SK-N-SH (cell line): ENCODE data around the gene CTDP1. TPM values are rescaled to one million over a fixed set of nuclear protein-coding genes. Genes with fewer than 3 reads are reported as not detected.

Experiments used
- CTCF ChIA-PET: fragments of 300-600, 350-600 bp; formaldehyde crosslinking; extraction: SDS; loops from one replicate; lab custom pipeline; 2021; lab: Yijun Ruan, JAX
- POLR2A ChIA-PET: fragments of 350-600 bp; sonication (Branson Sonifier 250); formaldehyde crosslinking; extraction: SDS; loops from one replicate; lab custom pipeline; 2020; ENCODE audit warnings: antibody characterized with exemption, inconsistent platforms; lab: Yijun Ruan, JAX
- DNase-seq: peaks from one replicate; pipeline ENCODE4 v3.0.0; 2012
- H2AFZ ChIP-seq: fragments of 200-600 bp; sonication (generic); 2 replicates; pipeline ENCODE4 v1.8.1; 2016; ENCODE audit warnings: antibody characterized with exemption, mild to moderate bottlenecking, low read depth
- H3F3A ChIP-seq: fragments of 200-600 bp; sonication (generic); replicated peaks from 2 replicates; pipeline ENCODE3; 2016; ENCODE audit warnings: antibody characterized with exemption, mild to moderate bottlenecking; ENCODE audit not compliant: insufficient read depth
- H3K27ac ChIP-seq, 2 experiments: fragments of 200-500 bp in 1 of 2; fragments of 200-600 bp in 1 of 2; sonication (Bioruptor generic) in 1 of 2; sonication (generic), shearing (Covaris generic) in 1 of 2; 2 replicates each; pipeline versions ENCODE4 v1.5.1 to v1.6.1; 2014 to 2016; ENCODE audit warnings: low read depth in 2 of 2, inconsistent platforms in 1 of 2, low read length in 1 of 2, mild to moderate bottlenecking in 1 of 2, mixed read lengths in 1 of 2
- H3K27me3 ChIP-seq: fragments of 200-600 bp; sonication (generic), shearing (Covaris generic); 2 replicates; pipeline ENCODE4 v1.6.1; 2016; ENCODE audit warnings: mixed run types; ENCODE audit not compliant: insufficient read depth
- H3K36me3 ChIP-seq, 2 experiments: fragments of 200-500 bp in 1 of 2; fragments of 200-600 bp in 1 of 2; sonication (Bioruptor generic) in 1 of 2; sonication (generic) in 1 of 2; replicated peaks in 1 of 2; 2 replicates each; pipeline versions ENCODE3 to v1.5.1; 2014 to 2016; ENCODE audit warnings: low read length in 1 of 2, mild to moderate bottlenecking in 1 of 2; ENCODE audit not compliant: insufficient read depth in 2 of 2, control insufficient read depth in 1 of 2
- H3K4me1 ChIP-seq, 2 experiments: fragments of 200-500 bp in 1 of 2; fragments of 200-600 bp in 1 of 2; sonication (Bioruptor generic) in 1 of 2; sonication (generic), shearing (Covaris generic) in 1 of 2; 2 replicates each; pipeline versions ENCODE4 v1.5.1 to v1.6.1; 2014 to 2016; ENCODE audit warnings: low read depth in 1 of 2, low read length in 1 of 2, mixed run types in 1 of 2; ENCODE audit not compliant: insufficient read depth in 2 of 2, control insufficient read depth in 1 of 2
- H3K4me2 ChIP-seq: fragments of 200-600 bp; sonication (generic), shearing (Covaris generic); 2 replicates; pipeline ENCODE4 v1.6.1; 2017; ENCODE audit warnings: mixed run types
- H3K4me3 ChIP-seq, 2 experiments: fragments of 200-500 bp in 1 of 2; fragments of 200-600 bp in 1 of 2; sonication (Bioruptor generic) in 1 of 2; sonication (generic), shearing (Covaris generic) in 1 of 2; 2 replicates each; pipeline versions ENCODE4 v1.5.1 to v1.8.1; 2014 to 2016; ENCODE audit warnings: low read depth in 2 of 2, inconsistent platforms in 1 of 2, low read length in 1 of 2, mild to moderate bottlenecking in 1 of 2, mixed read lengths in 1 of 2, moderate library complexity in 1 of 2
- H3K79me2 ChIP-seq: fragments of 200-600 bp; sonication (generic); 2 replicates; pipeline ENCODE4 v1.8.1; 2017; ENCODE audit warnings: mild to moderate bottlenecking; ENCODE audit not compliant: insufficient read depth
- H3K9ac ChIP-seq: fragments of 200-600 bp; sonication (generic); 2 replicates; pipeline ENCODE4 v1.6.1; 2017; ENCODE audit warnings: mixed run types
- H3K9me2 ChIP-seq: fragments of 200-600 bp; sonication (generic); 2 replicates; pipeline ENCODE4 v1.6.1; 2017; ENCODE audit warnings: mixed run types
- H3K9me3 ChIP-seq: fragments of 200-600 bp; sonication (generic); 2 replicates; pipeline ENCODE4 v1.6.1; 2017; ENCODE audit warnings: mixed run types, mild to moderate bottlenecking, moderate library complexity
- H4K20me1 ChIP-seq: fragments of 200-600 bp; sonication (generic); 2 replicates; pipeline ENCODE4 v1.6.1; 2017; ENCODE audit warnings: mild to moderate bottlenecking, mixed run types; ENCODE audit not compliant: insufficient read depth
- CHD2 ChIP-seq: fragments of 150-350 bp; IDR thresholded peaks from 2 replicates; pipeline ENCODE4 v1.6.1; 2018; ENCODE audit warnings: low read length; ENCODE audit not compliant: partially characterized antibody
- ELF1 ChIP-seq: IDR thresholded peaks from 2 replicates; pipeline ENCODE4 v1.4.0; 2012
- EP300 ChIP-seq, 2 experiments: IDR thresholded peaks; 2 replicates each; pipeline versions ENCODE4 v1.4.0 to v1.6.1; 2012; ENCODE audit warnings: borderline replicate concordance in 1 of 2, low read depth in 1 of 2, low read length in 1 of 2
- FOXJ3 ChIP-seq: sonication (generic); formaldehyde crosslinking; IDR thresholded peaks from 2 replicates; pipeline ENCODE4 v1.5.1; 2020; ENCODE audit warnings: mild to moderate bottlenecking, missing genetic modification reagents
- MEF2A ChIP-seq: IDR thresholded peaks from 2 replicates; pipeline ENCODE4 v1.4.0; 2012; ENCODE audit warnings: low read depth, borderline replicate concordance
- NFIC ChIP-seq: IDR thresholded peaks from 2 replicates; pipeline ENCODE4 v1.4.0; 2012; ENCODE audit warnings: borderline replicate concordance
- POLR2AphosphoS5 ChIP-seq: IDR thresholded peaks from 2 replicates; pipeline ENCODE4 v1.6.1; 2012; ENCODE audit warnings: low read depth, low read length
- RCOR1 ChIP-seq: fragments of 150-350 bp; IDR thresholded peaks from 2 replicates; pipeline ENCODE4 v1.6.1; 2017; ENCODE audit warnings: antibody characterized with exemption, low read length
- SMC3 ChIP-seq: IDR thresholded peaks from 2 replicates; pipeline ENCODE4 v1.6.1; 2012; ENCODE audit warnings: low read depth, low read length, improper control_type of control experiment
- TAF1 ChIP-seq: IDR thresholded peaks from 2 replicates; pipeline ENCODE4 v1.6.1; 2012; ENCODE audit warnings: low read depth, mild to moderate bottlenecking, low read length, moderate library complexity, borderline replicate concordance
- TCF12 ChIP-seq: IDR thresholded peaks from 2 replicates; pipeline ENCODE4 v1.4.0; 2012
- YY1 ChIP-seq: IDR thresholded peaks from 2 replicates; pipeline ENCODE4 v1.4.0; 2012; ENCODE audit warnings: low read depth, mild to moderate bottlenecking
- WGBS: methylation state at CpG from one replicate; pipeline ENCODE4 v1.1.6; 2017; ENCODE audit warnings: low lambda C conversion rate; 5-methylcytosine and 5-hydroxymethylcytosine counted together
- polyA plus RNA-seq, 3 experiments: library from polyadenylated mRNA; depleted of rRNA; stranded (reverse); fragments of >200 nt; gene quantifications; 2 replicates each; pipeline ENCODE4 v1.2.3, GENCODE V29; 2012
- TF ChIP-seq, protein P1 (sequence below): IDR thresholded peaks from 2 replicates; pipeline ENCODE4 v1.6.1; 2012; ENCODE audit warnings: mild to moderate bottlenecking, low read depth, low read length, moderate library complexity
- TF ChIP-seq, protein P2 (sequence below): IDR thresholded peaks from 2 replicates; pipeline ENCODE4; 2012
- TF ChIP-seq, protein P3 (sequence below): fragments of 150-350 bp; IDR thresholded peaks from 2 replicates; pipeline ENCODE4 v1.6.1; 2017; ENCODE audit warnings: antibody characterized with exemption, low read length, low read depth, borderline replicate concordance
- TF ChIP-seq, protein P4 (sequence below): IDR thresholded peaks from 2 replicates; pipeline ENCODE4 v1.4.0; 2012; ENCODE audit warnings: low read depth, borderline replicate concordance
- TF ChIP-seq, protein P5 (sequence below): fragments of 200-600 bp; sonication (generic); IDR thresholded peaks from 2 replicates; pipeline ENCODE4 v1.6.1; 2017; ENCODE audit warnings: antibody characterized with exemption, mild to moderate bottlenecking, moderate library complexity

CTDP1 gene
- polyA plus RNA-seq, 1 of the 3 experiments (the other 2 are of a cell fraction) = 15.6 TPM

DNA sequence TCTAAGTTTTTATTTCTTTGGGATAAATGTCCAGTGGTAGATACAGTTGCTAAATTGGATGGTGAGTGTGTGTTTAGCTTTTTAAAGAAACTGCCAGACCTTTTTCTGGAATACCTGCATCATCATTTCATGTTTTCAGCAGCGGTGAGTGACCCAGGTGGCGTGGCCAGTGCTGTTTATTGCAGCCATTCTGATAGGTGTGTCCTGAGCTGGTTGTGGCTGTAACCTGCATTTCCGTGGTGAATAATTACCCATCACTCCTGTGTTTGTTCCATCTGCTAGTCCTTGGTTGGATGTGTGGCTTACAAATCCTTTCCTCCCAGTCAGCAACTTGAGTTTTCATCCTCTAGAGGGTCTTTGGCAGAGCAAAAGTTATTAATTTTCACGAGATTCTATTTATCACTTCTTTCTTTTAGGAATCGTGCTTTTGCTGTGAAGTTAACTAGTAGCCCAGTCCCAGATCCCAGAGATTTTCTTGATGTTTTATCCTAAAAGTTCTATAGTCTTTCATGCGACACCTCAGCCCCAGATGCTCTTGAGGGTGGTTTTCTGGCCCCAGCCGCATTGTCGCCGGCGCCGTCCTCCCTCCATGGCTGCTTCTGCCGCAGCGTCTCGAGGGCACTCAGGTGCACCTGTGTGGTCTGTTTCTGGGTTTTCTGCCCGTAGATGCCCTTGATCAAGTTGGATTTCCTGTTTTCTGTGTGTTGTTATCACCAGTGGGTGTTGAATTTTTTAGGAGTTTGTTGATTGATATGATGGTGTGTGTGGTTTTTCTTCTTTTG lies 44.9 kb downstream of the CTDP1 start (continued):
- TF ChIP-seq, protein P1, sequence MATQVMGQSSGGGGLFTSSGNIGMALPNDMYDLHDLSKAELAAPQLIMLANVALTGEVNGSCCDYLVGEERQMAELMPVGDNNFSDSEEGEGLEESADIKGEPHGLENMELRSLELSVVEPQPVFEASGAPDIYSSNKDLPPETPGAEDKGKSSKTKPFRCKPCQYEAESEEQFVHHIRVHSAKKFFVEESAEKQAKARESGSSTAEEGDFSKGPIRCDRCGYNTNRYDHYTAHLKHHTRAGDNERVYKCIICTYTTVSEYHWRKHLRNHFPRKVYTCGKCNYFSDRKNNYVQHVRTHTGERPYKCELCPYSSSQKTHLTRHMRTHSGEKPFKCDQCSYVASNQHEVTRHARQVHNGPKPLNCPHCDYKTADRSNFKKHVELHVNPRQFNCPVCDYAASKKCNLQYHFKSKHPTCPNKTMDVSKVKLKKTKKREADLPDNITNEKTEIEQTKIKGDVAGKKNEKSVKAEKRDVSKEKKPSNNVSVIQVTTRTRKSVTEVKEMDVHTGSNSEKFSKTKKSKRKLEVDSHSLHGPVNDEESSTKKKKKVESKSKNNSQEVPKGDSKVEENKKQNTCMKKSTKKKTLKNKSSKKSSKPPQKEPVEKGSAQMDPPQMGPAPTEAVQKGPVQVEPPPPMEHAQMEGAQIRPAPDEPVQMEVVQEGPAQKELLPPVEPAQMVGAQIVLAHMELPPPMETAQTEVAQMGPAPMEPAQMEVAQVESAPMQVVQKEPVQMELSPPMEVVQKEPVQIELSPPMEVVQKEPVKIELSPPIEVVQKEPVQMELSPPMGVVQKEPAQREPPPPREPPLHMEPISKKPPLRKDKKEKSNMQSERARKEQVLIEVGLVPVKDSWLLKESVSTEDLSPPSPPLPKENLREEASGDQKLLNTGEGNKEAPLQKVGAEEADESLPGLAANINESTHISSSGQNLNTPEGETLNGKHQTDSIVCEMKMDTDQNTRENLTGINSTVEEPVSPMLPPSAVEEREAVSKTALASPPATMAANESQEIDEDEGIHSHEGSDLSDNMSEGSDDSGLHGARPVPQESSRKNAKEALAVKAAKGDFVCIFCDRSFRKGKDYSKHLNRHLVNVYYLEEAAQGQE = no peak

DNA sequence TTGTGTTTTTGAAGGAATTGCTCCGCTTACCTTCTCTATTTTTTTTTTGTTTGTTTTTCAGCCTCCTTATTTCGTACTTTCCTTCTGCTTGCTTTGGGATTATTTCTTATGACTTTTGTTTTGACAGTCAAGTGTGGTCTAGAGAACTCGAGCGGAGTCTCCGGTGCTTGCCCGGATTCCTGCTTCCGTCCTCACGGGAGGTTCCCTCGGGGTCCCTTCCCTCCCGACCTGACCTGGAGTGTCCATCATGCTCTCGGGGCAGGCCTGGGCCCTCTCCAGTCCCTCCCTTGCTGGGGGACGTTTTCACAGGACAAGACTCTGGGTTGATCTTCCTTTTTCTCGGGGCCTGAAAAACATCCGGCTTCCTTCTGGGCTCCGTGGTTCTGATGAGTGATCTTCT lies 45.9 kb downstream of the CTDP1 start:
- Histone ChIP-seq H3K9ac (no peak overlapping the region), H3K9me3 (no peaks in the 10 kb centered on the region), H3K9me2 (no peaks in the 10 kb centered on the region), H3F3A (no peaks in the 10 kb centered on the region), H4K20me1 (0 out of 2 replicates have a peak, but pooled peaks cover 5% of the 10 kb centered on the region), H3K27me3 (no peaks in the 10 kb centered on the region), H3K4me2 (no peak overlapping the region), H3K36me3 (peaks cover 24 to 46% of the 10 kb centered on the region in 2 experiments), H3K79me2 (peaks cover 4% of the 10 kb centered on the region; the same call in 1 of the 2 replicates), H3K27ac (no peak overlapping the region), H2AFZ (no peak overlapping the region), H3K4me1 (no peaks in the 10 kb centered on the region), H3K4me3 (no peak overlapping the region)
- ChIA-PET CTCF (interaction anchor here (0.9 kb wide), 1 partner anchor 26 kb away, joined by 3 read pairs; no protein-coding TSS in a partner anchor), POLR2A (no interaction called here)
- TF ChIP-seq, protein P2, sequence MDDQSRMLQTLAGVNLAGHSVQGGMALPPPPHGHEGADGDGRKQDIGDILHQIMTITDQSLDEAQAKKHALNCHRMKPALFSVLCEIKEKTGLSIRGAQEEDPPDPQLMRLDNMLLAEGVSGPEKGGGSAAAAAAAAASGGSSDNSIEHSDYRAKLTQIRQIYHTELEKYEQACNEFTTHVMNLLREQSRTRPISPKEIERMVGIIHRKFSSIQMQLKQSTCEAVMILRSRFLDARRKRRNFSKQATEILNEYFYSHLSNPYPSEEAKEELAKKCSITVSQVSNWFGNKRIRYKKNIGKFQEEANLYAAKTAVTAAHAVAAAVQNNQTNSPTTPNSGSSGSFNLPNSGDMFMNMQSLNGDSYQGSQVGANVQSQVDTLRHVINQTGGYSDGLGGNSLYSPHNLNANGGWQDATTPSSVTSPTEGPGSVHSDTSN = no peak
- TF ChIP-seq MEF2A (no peak), FOXJ3 (CRISPR knock-in tag) (no peak), CHD2 (no peak), TAF1 (no peak), TCF12 (no peak), EP300 (IDR thresholded peaks at IDR 0.05; ENCODE audit: borderline replicate concordance in 1 of 2, low read depth in 1 of 2, low read length in 1 of 2) (no peak), NFIC (no peak), SMC3 (no peak), ELF1 (no peak), YY1 (no peak), RCOR1 (no peak), POLR2AphosphoS5 (no peak)
- TF ChIP-seq, protein P3, sequence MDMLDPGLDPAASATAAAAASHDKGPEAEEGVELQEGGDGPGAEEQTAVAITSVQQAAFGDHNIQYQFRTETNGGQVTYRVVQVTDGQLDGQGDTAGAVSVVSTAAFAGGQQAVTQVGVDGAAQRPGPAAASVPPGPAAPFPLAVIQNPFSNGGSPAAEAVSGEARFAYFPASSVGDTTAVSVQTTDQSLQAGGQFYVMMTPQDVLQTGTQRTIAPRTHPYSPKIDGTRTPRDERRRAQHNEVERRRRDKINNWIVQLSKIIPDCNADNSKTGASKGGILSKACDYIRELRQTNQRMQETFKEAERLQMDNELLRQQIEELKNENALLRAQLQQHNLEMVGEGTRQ = no peak
- TF ChIP-seq, protein P1 = no peak
- TF ChIP-seq, protein P4, sequence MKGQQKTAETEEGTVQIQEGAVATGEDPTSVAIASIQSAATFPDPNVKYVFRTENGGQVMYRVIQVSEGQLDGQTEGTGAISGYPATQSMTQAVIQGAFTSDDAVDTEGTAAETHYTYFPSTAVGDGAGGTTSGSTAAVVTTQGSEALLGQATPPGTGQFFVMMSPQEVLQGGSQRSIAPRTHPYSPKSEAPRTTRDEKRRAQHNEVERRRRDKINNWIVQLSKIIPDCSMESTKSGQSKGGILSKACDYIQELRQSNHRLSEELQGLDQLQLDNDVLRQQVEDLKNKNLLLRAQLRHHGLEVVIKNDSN = no peak
- TF ChIP-seq, protein P5, sequence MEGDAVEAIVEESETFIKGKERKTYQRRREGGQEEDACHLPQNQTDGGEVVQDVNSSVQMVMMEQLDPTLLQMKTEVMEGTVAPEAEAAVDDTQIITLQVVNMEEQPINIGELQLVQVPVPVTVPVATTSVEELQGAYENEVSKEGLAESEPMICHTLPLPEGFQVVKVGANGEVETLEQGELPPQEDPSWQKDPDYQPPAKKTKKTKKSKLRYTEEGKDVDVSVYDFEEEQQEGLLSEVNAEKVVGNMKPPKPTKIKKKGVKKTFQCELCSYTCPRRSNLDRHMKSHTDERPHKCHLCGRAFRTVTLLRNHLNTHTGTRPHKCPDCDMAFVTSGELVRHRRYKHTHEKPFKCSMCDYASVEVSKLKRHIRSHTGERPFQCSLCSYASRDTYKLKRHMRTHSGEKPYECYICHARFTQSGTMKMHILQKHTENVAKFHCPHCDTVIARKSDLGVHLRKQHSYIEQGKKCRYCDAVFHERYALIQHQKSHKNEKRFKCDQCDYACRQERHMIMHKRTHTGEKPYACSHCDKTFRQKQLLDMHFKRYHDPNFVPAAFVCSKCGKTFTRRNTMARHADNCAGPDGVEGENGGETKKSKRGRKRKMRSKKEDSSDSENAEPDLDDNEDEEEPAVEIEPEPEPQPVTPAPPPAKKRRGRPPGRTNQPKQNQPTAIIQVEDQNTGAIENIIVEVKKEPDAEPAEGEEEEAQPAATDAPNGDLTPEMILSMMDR = no peak
- no peak for DNase-seq
- WGBS = 93% methylated on average over 15 of the region's 15 CpGs
